HL-60 (cell line): ENCODE results near the gene RGS1.

Experiments
- GABPA ChIP-seq: IDR thresholded peaks from 2 replicates; pipeline ENCODE4 v1.6.1; 2012; ENCODE audit warnings: low read depth
- TF ChIP-seq, protein P1 (sequence below): IDR thresholded peaks from 2 replicates; pipeline ENCODE4 v1.6.1; 2012; ENCODE audit warnings: low read depth; ENCODE audit not compliant: insufficient replicate concordance

DNA sequence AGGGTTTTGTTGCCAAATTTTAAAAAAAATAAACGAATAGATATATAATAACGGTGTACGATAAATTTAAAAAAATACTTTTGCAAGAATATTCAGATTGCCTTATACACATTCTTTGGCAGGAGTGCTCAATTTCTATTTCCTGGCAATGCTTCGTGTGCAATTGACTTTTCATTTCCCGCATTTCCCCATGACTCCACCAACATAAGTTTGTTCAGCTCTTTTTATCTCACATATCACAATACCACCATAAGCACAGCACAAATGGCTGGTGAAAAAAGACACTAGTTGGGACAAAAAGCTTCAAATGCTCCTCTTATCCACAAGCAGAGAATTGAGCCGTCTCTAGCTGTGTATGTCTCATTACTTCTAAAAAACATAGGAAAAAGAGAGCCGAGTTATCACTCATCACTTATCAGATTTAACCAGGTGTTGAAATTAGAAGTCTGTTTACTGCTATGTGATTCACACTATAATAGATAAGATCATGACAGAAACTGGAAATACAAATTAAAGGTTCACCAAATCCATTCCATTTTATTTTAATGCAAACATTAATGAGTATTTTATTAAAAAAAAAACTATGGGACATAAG, 28.9 kb upstream of the RGS1 start:
- TF ChIP-seq, protein P1, sequence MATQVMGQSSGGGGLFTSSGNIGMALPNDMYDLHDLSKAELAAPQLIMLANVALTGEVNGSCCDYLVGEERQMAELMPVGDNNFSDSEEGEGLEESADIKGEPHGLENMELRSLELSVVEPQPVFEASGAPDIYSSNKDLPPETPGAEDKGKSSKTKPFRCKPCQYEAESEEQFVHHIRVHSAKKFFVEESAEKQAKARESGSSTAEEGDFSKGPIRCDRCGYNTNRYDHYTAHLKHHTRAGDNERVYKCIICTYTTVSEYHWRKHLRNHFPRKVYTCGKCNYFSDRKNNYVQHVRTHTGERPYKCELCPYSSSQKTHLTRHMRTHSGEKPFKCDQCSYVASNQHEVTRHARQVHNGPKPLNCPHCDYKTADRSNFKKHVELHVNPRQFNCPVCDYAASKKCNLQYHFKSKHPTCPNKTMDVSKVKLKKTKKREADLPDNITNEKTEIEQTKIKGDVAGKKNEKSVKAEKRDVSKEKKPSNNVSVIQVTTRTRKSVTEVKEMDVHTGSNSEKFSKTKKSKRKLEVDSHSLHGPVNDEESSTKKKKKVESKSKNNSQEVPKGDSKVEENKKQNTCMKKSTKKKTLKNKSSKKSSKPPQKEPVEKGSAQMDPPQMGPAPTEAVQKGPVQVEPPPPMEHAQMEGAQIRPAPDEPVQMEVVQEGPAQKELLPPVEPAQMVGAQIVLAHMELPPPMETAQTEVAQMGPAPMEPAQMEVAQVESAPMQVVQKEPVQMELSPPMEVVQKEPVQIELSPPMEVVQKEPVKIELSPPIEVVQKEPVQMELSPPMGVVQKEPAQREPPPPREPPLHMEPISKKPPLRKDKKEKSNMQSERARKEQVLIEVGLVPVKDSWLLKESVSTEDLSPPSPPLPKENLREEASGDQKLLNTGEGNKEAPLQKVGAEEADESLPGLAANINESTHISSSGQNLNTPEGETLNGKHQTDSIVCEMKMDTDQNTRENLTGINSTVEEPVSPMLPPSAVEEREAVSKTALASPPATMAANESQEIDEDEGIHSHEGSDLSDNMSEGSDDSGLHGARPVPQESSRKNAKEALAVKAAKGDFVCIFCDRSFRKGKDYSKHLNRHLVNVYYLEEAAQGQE, result no peak
- TF ChIP-seq GABPA, result no peak
